ENCODE results near the gene CRISP1. TPM values are rescaled to one million over a fixed set of nuclear protein-coding genes. Genes with fewer than 3 reads are reported as not detected.

CRISP1 gene
- total and polyA plus RNA-seq, 2 of the 13 experiments (the other 11 are each of a cell fraction or from before 2014, with no cell fraction given) = not detected

- no peak for TF ChIP-seq ZNF431 (CRISPR knock-in tag; IDR thresholded peaks at IDR 0.05; ENCODE audit: borderline replicate concordance, low read depth)
- TF ChIP-seq MATR3 (CRISPR knock-in tag; IDR thresholded peaks at IDR 0.05) = no peak
- no peak for TF ChIP-seq NR0B2 (CRISPR knock-in tag; IDR thresholded peaks at IDR 0.05)
These were observed 44.9 kb upstream of the CRISP1 start (continued) for GRCh38 chr6:49911252-49911651.

- Histone ChIP-seq H3K9ac (ENCODE audit: insufficient read depth, low read depth, low read length) (no peak overlapping the region), H3K36me3 (replicated peaks in 1 of 2; ENCODE audit: control insufficient read depth in 1 of 2, insufficient read depth in 2 of 2, low read length in 2 of 2) (no peaks in the 10 kb centered on the region), H3K9me3 (ENCODE audit: low read length) (no peaks in the 10 kb centered on the region), H3K4me2 (ENCODE audit: low read depth, low read length) (no peak overlapping the region), H3K27ac (ENCODE audit: extremely low read length, insufficient read depth, low read length) (no peak overlapping the region), H2AFZ (ENCODE audit: low read length) (no peak overlapping the region), H3K4me1 (ENCODE audit: insufficient read depth, low read length) (no peaks in the 10 kb centered on the region), H4K20me1 (ENCODE audit: insufficient read depth, low read length) (no peaks in the 10 kb centered on the region), H3K4me3 (replicated peaks in 1 of 3; ENCODE audit: insufficient read depth in 1 of 3, low read depth in 2 of 3, low read length in 3 of 3) (no peak overlapping the region), H3K79me2 (ENCODE audit: insufficient read depth, low read length) (no peaks in the 10 kb centered on the region), H3K27me3 (ENCODE audit: control insufficient read depth in 1 of 2, insufficient read depth in 2 of 2, low read length in 2 of 2) (no peaks in the 10 kb centered on the region)
- CTCF ChIA-PET (ENCODE audit: low intra/inter-chr PET ratio, low total read pairs) = no interaction called here
- ATAC-seq = no peak
- no peak for FAIRE-seq
- DNase-seq (ENCODE audit: low spot score) = no peak
- POLR2A ChIA-PET = no interaction called here
- intact Hi-C loops (cut with micrococcal nuclease; ENCODE audit: unreplicated experiment) = no loop called here
- 0% methylated on average over 2 of the region's 2 CpGs for WGBS (ENCODE audit: low lambda C conversion rate)
- no TSS peak for BruUV-seq (replicated peaks)
- in situ Hi-C loops (cut with HindIII; ENCODE audit: extremely low pct_ligation_motif_present, low pct_unique_long_range_greater_than_20kb) = no loop called here
- TF ChIP-seq ZNF124 (CRISPR knock-in tag; IDR thresholded peaks at IDR 0.05) (no peak), ATF7 (IDR thresholded peaks at IDR 0.05) (no peak), ATF7 (CRISPR knock-in tag; IDR thresholded peaks at IDR 0.05) (no peak), ZNF740 (CRISPR knock-in tag; IDR thresholded peaks at IDR 0.05) (no peak), NCOA2 (CRISPR knock-in tag; IDR thresholded peaks at IDR 0.05) (no peak), PAXIP1 (CRISPR knock-in tag; conservative IDR thresholded peaks at IDR 0.05) (no peak), ZHX2 (IDR thresholded peaks at IDR 0.05; ENCODE audit: low read depth) (no peak), ZHX2 (CRISPR knock-in tag; IDR thresholded peaks at IDR 0.05; ENCODE audit: borderline replicate concordance) (no peak), CCDC6 (CRISPR knock-in tag; IDR thresholded peaks at IDR 0.05) (no peak), SNAPC2 (CRISPR knock-in tag; IDR thresholded peaks at IDR 0.05) (no peak), FOSL2 (CRISPR knock-in tag; IDR thresholded peaks at IDR 0.05) (no peak), MIER2 (CRISPR knock-in tag; IDR thresholded peaks at IDR 0.05) (no peak), SRF (IDR thresholded peaks at IDR 0.05; ENCODE audit: low read depth, low read length) (no peak)
These were observed 43.2 kb upstream of the CRISP1 start for GRCh38 chr6:49909563-49909962.

Measured in HepG2 (cell line).